Astrocyte (in vitro differentiated cells and primary cell): Measurements from ENCODE around the gene BAHCC1. TPM values are rescaled to one million over a fixed set of nuclear protein-coding genes. Genes with fewer than 3 reads are reported as not detected.

Experiments used
- DNase-seq: peaks from one replicate; pipeline ENCODE4 v3.0.0-alpha.2; 2010; ENCODE audit warnings: low read depth
- FAIRE-seq: peaks from 2 replicates; lab custom pipeline; 2011; peaks lifted over from hg19 to GRCh38; lab: Jason Lieb, UNC
- H2AFZ ChIP-seq: 2 replicates; pipeline ENCODE4 v1.6.0; 2012; ENCODE audit warnings: low read depth, low read length, inconsistent platforms
- H3K27ac ChIP-seq: 2 replicates; pipeline ENCODE4 v1.5.1; 2011; ENCODE audit warnings: low read depth, low read length, inconsistent platforms
- H3K27me3 ChIP-seq: 2 replicates; pipeline ENCODE4 v1.6.0; 2011; ENCODE audit warnings: low read length, inconsistent platforms; ENCODE audit not compliant: insufficient read depth
- H3K36me3 ChIP-seq: 2 replicates; pipeline ENCODE4 v1.5.1; 2011; ENCODE audit warnings: low read length, inconsistent platforms; ENCODE audit not compliant: insufficient read depth
- H3K4me1 ChIP-seq: 2 replicates; pipeline ENCODE4 v1.5.1; 2011; ENCODE audit warnings: low read length, inconsistent platforms; ENCODE audit not compliant: insufficient read depth
- H3K4me2 ChIP-seq: 2 replicates; pipeline ENCODE4 v1.6.0; 2012; ENCODE audit warnings: low read length, inconsistent platforms
- H3K4me3 ChIP-seq: 2 replicates; pipeline ENCODE4 v1.5.1; 2011; ENCODE audit warnings: low read depth, mild to moderate bottlenecking, low read length, inconsistent platforms; ENCODE audit not compliant: insufficient read depth
- H3K79me2 ChIP-seq: 2 replicates; pipeline ENCODE4 v1.6.0; 2012; ENCODE audit warnings: mild to moderate bottlenecking, low read length, inconsistent platforms; ENCODE audit not compliant: insufficient read depth
- H3K9ac ChIP-seq: 2 replicates; pipeline ENCODE4 v1.6.0; 2012; ENCODE audit warnings: mild to moderate bottlenecking, low read length, inconsistent platforms
- H3K9me3 ChIP-seq: 2 replicates; pipeline ENCODE4 v1.5.1; 2012; ENCODE audit warnings: low read depth, mild to moderate bottlenecking, low read length, inconsistent platforms; ENCODE audit not compliant: insufficient read depth
- H4K20me1 ChIP-seq: 2 replicates; pipeline ENCODE4 v1.6.0; 2012; ENCODE audit warnings: low read length, inconsistent platforms; ENCODE audit not compliant: insufficient read depth
- H3K27ac Mint-ChIP-seq: one replicate; pipeline ENCODE4 v1.8.0; 2021; ENCODE audit warnings: mild to moderate bottlenecking, mixed read lengths; ENCODE audit not compliant: unreplicated experiment
- H3K27me3 Mint-ChIP-seq: one replicate; pipeline ENCODE4 v1.8.0; 2021; ENCODE audit warnings: low read depth, mixed read lengths; ENCODE audit not compliant: unreplicated experiment
- H3K36me3 Mint-ChIP-seq: one replicate; pipeline ENCODE4 v1.8.0; 2021; ENCODE audit warnings: low read depth, mixed read lengths; ENCODE audit not compliant: unreplicated experiment
- H3K4me1 Mint-ChIP-seq: one replicate; pipeline ENCODE4 v1.8.0; 2021; ENCODE audit warnings: low read depth, mixed read lengths; ENCODE audit not compliant: unreplicated experiment
- H3K4me3 Mint-ChIP-seq: one replicate; pipeline ENCODE4 v1.8.0; 2021; ENCODE audit warnings: mild to moderate bottlenecking, moderate library complexity, mixed read lengths; ENCODE audit not compliant: unreplicated experiment
- H3K9me3 Mint-ChIP-seq: one replicate; pipeline ENCODE4 v1.8.0; 2021; ENCODE audit warnings: mild to moderate bottlenecking, mixed read lengths; ENCODE audit not compliant: unreplicated experiment
- EZH2 ChIP-seq: IDR thresholded peaks from 2 replicates; pipeline ENCODE4 v1.6.1; 2012; ENCODE audit warnings: mild to moderate bottlenecking, low read length, inconsistent platforms; ENCODE audit not compliant: insufficient read depth
- total RNA-seq: library from RNA; stranded (reverse); gene quantifications from 2 replicates; pipeline ENCODE4 v1.2.1, GENCODE V29; 2021
- TF ChIP-seq, protein P1 (sequence below): IDR thresholded peaks from 2 replicates; pipeline ENCODE4 v1.5.1; 2011; ENCODE audit warnings: low read depth, mild to moderate bottlenecking, inconsistent platforms, low read length, moderate library complexity; ENCODE audit not compliant: insufficient read depth

BAHCC1 gene
- total RNA-seq, 1 donor from 2014 or later, result 18.5 TPM

DNA sequence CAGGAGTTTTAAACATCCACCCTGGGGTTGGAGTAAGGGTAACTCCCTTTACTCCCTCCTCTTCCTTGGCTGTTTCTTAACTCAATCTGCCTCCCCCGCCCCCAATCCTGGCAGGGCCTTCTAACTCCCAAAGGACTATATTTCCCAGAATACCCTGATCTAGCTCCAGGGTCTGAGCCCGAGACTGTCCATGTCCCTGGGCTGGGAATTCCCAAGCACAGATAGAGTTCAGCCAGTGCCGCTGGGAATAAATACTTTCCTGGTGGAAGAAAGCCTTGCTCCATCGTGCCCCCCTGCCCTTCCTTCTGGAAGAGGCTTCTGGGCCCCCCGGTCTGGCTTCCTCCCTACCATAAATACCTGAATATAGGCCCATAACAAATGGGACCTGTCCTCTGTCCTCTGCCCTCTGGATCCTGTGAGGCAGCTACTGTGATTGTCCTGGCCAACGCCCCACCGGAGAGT lies 10.2 kb downstream of the BAHCC1 start:
- DNase-seq (no peak), FAIRE-seq (no peak)
- TF ChIP-seq, protein P1, sequence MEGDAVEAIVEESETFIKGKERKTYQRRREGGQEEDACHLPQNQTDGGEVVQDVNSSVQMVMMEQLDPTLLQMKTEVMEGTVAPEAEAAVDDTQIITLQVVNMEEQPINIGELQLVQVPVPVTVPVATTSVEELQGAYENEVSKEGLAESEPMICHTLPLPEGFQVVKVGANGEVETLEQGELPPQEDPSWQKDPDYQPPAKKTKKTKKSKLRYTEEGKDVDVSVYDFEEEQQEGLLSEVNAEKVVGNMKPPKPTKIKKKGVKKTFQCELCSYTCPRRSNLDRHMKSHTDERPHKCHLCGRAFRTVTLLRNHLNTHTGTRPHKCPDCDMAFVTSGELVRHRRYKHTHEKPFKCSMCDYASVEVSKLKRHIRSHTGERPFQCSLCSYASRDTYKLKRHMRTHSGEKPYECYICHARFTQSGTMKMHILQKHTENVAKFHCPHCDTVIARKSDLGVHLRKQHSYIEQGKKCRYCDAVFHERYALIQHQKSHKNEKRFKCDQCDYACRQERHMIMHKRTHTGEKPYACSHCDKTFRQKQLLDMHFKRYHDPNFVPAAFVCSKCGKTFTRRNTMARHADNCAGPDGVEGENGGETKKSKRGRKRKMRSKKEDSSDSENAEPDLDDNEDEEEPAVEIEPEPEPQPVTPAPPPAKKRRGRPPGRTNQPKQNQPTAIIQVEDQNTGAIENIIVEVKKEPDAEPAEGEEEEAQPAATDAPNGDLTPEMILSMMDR, result no peak
- no peak for TF ChIP-seq EZH2
- Mint-ChIP-seq H3K27ac (no peak overlapping the region), H3K27me3 (no peaks in the 10 kb centered on the region), H3K4me3 (no peak overlapping the region), H3K9me3 (no peaks in the 10 kb centered on the region), H3K4me1 (peaks cover 47% of the 10 kb centered on the region), H3K36me3 (no peaks in the 10 kb centered on the region)
- Histone ChIP-seq H3K4me2 (peak overlapping the region; percentile 22), H3K9ac (no peak overlapping the region), H3K27ac (no peak overlapping the region), H2AFZ (no peak overlapping the region), H3K27me3 (no peaks in the 10 kb centered on the region), H3K4me1 (peaks cover 39% of the 10 kb centered on the region), H3K79me2 (peaks cover 67% of the 10 kb centered on the region), H3K4me3 (no peak overlapping the region), H4K20me1 (peaks cover 32% of the 10 kb centered on the region), H3K9me3 (no peaks in the 10 kb centered on the region), H3K36me3 (no peaks in the 10 kb centered on the region)

DNA sequence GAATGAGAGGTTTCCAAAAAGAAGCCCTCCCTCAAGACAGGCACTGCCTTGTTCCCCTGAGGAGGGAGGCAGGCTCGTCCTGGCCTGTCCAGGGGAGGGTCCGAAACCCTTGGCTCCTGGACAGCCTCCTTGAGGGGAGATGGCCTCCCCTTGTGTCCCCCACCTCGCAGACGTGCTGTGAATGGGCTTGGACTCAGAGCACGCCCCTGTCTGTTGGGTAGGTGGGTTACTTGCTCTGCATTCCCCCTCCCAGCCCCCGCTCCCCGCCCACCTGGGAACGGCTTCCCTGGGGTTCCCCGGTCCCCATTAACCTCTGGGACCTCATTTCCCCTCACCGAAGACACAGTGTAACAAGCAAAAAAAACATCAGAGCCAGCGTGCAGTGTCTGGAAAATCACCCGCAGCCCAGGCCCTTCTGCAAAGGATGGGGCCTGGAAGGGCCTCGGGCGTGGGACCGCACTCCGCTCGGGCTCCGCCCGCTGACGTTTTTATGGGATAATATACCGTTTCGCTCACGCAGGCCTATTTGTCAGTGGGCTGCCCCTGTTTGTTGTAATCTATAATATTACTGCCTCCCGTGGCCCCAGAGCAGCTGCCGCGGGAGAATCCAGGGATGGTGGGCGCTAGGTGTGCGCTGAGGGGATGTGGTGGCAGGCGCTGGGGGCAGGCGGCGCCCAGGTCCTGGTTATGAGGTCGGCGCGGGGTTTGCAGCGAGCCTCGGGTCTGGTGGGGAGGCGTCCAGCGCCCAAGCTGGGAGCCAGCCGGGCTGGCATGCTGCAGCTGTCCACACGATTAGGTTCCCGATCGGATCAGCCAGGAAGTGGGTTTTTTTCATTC lies 11.1 kb downstream of the BAHCC1 start:
- H3K4me3 ChIP-seq, result no peak overlapping the region
- H3K4me2 ChIP-seq, result no peak overlapping the region
- H4K20me1 ChIP-seq, result peaks cover 32% of the 10 kb centered on the region
- FAIRE-seq (no peak), DNase-seq (no peak)
- no peaks in the 10 kb centered on the region for H3K27me3 Mint-ChIP-seq
- no peaks in the 10 kb centered on the region for H3K9me3 ChIP-seq
- TF ChIP-seq, protein P1, result no peak
- no peak for TF ChIP-seq EZH2
- no peaks in the 10 kb centered on the region for H3K27me3 ChIP-seq
- H3K4me1 Mint-ChIP-seq, result peaks cover 43% of the 10 kb centered on the region
- peaks cover 58% of the 10 kb centered on the region for H3K79me2 ChIP-seq
- no peaks in the 10 kb centered on the region for H3K9me3 Mint-ChIP-seq
- H3K9ac ChIP-seq, result no peak overlapping the region
- H2AFZ ChIP-seq, result no peak overlapping the region
- peaks cover 31% of the 10 kb centered on the region for H3K4me1 ChIP-seq
- H3K27ac Mint-ChIP-seq, result no peak overlapping the region
- no peaks in the 10 kb centered on the region for H3K36me3 Mint-ChIP-seq
- no peak overlapping the region for H3K4me3 Mint-ChIP-seq
- H3K36me3 ChIP-seq, result no peaks in the 10 kb centered on the region
- no peak overlapping the region for H3K27ac ChIP-seq

DNA sequence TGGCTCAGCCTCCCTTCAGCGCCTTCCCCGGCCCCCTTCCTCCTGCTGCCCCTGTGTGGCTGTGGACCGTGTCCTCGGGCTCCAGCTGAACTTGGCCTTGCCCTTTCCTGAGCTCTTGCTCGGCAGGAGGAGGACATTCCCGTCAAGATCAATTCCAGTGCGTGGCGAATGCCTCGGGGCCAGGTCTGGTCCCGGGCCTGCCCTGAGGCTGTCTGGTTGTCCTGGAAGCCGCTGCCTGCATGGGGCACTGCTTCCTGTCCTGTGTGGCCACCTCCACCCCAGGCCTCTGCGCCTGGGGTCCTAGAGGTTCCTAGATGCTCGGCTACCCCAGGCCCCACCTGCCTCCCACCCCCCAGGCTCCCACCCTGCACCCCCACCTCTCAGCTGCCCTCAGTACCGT lies 12.8 kb downstream of the BAHCC1 start:
- H3K9ac ChIP-seq, result no peak overlapping the region
- peaks cover 16% of the 10 kb centered on the region for H3K4me1 ChIP-seq
- DNase-seq (no peak), FAIRE-seq (no peak)
- Mint-ChIP-seq H3K27me3 (no peaks in the 10 kb centered on the region), H3K4me1 (peaks cover 34% of the 10 kb centered on the region), H3K4me3 (no peak overlapping the region), H3K27ac (no peak overlapping the region), H3K9me3 (no peaks in the 10 kb centered on the region), H3K36me3 (no peaks in the 10 kb centered on the region)
- TF ChIP-seq EZH2, result no peak
- TF ChIP-seq, protein P1, result no peak
- H3K4me3 ChIP-seq, result no peak overlapping the region
- no peaks in the 10 kb centered on the region for H3K9me3 ChIP-seq
- peaks cover 41% of the 10 kb centered on the region for H4K20me1 ChIP-seq
- H3K79me2 ChIP-seq, result peaks cover 44% of the 10 kb centered on the region
- H3K27me3 ChIP-seq, result no peaks in the 10 kb centered on the region
- H2AFZ ChIP-seq, result no peak overlapping the region
- H3K4me2 ChIP-seq, result no peak overlapping the region
- H3K36me3 ChIP-seq, result no peaks in the 10 kb centered on the region
- no peak overlapping the region for H3K27ac ChIP-seq
